HL-60 (cell line): Measurements from ENCODE around the gene MYO1D.

Source experiments
- DNase-seq, 2 experiments: peaks; one replicate each; pipeline ENCODE4 v3.0.0-alpha.2; 2010 to 2020; ENCODE audit warnings: low read depth in 1 of 2, low spot score in 1 of 2
- H3K27ac ChIP-seq: fragments of 250-450 bp; sonication (Bioruptor Pico); replicated peaks from 2 replicates; pipeline ENCODE4 v1.5.1; 2020; ENCODE audit warnings: mild to moderate bottlenecking, moderate library complexity
- H3K27me3 ChIP-seq: fragments of 250-450 bp; sonication (Bioruptor Pico); 2 replicates; pipeline ENCODE4 v1.5.1; 2021; ENCODE audit warnings: mild to moderate bottlenecking, moderate library complexity; ENCODE audit not compliant: insufficient read depth, poor library complexity, severe bottlenecking
- H3K4me3 ChIP-seq: replicated peaks from 2 replicates; pipeline ENCODE4 v1.5.1; 2011; ENCODE audit warnings: mild to moderate bottlenecking, control low read depth, low read length; ENCODE audit not compliant: insufficient read depth
- GABPA ChIP-seq: IDR thresholded peaks from 2 replicates; pipeline ENCODE4 v1.6.1; 2012; ENCODE audit warnings: low read depth
- POLR2AphosphoS5 ChIP-seq: IDR thresholded peaks from 2 replicates; pipeline ENCODE4 v1.6.1; 2012; ENCODE audit warnings: low read depth
- SPI1 ChIP-seq: IDR thresholded peaks from 2 replicates; pipeline ENCODE4 v1.6.1; 2012; ENCODE audit warnings: low read depth, mild to moderate bottlenecking, borderline replicate concordance
- TF ChIP-seq, protein P1 (sequence below): IDR thresholded peaks from 2 replicates; pipeline ENCODE4 v1.6.1; 2012; ENCODE audit warnings: low read depth; ENCODE audit not compliant: insufficient replicate concordance
- TF ChIP-seq, protein P2 (sequence below): IDR thresholded peaks from one replicate; pipeline ENCODE4 v1.5.1; 2011; ENCODE audit warnings: low read length, control low read depth, inconsistent platforms; ENCODE audit not compliant: insufficient read depth

MYO1D gene

DNA sequence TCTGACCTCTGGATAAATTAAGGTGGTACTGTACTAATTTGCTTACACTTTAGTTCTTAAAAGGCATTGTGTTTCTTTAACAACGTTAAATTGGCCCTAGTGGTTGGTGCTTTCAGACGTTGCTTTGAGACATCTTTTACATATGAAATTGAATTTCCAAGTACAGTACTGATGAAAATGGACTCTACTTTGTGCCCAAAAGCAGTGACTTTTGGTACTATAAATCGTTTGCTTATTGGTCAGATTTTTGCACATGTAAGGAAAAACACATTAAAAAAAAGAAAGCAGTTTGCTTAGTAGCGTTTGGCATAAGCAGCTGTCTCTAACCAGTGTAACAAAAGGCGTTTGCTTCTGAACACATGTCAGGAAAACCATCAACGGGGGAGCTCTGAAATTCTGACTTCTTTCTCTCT, 250.5 kb downstream of the MYO1D start:
- Histone ChIP-seq H3K27me3 (peaks cover 9% of the 10 kb centered on the region), H3K27ac (no peak overlapping the region), H3K4me3 (no peak overlapping the region)
- DNase-seq: no peak
- TF ChIP-seq, protein P1, sequence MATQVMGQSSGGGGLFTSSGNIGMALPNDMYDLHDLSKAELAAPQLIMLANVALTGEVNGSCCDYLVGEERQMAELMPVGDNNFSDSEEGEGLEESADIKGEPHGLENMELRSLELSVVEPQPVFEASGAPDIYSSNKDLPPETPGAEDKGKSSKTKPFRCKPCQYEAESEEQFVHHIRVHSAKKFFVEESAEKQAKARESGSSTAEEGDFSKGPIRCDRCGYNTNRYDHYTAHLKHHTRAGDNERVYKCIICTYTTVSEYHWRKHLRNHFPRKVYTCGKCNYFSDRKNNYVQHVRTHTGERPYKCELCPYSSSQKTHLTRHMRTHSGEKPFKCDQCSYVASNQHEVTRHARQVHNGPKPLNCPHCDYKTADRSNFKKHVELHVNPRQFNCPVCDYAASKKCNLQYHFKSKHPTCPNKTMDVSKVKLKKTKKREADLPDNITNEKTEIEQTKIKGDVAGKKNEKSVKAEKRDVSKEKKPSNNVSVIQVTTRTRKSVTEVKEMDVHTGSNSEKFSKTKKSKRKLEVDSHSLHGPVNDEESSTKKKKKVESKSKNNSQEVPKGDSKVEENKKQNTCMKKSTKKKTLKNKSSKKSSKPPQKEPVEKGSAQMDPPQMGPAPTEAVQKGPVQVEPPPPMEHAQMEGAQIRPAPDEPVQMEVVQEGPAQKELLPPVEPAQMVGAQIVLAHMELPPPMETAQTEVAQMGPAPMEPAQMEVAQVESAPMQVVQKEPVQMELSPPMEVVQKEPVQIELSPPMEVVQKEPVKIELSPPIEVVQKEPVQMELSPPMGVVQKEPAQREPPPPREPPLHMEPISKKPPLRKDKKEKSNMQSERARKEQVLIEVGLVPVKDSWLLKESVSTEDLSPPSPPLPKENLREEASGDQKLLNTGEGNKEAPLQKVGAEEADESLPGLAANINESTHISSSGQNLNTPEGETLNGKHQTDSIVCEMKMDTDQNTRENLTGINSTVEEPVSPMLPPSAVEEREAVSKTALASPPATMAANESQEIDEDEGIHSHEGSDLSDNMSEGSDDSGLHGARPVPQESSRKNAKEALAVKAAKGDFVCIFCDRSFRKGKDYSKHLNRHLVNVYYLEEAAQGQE: no peak
- TF ChIP-seq GABPA (no peak), SPI1 (no peak), POLR2AphosphoS5 (no peak)
- TF ChIP-seq, protein P2, sequence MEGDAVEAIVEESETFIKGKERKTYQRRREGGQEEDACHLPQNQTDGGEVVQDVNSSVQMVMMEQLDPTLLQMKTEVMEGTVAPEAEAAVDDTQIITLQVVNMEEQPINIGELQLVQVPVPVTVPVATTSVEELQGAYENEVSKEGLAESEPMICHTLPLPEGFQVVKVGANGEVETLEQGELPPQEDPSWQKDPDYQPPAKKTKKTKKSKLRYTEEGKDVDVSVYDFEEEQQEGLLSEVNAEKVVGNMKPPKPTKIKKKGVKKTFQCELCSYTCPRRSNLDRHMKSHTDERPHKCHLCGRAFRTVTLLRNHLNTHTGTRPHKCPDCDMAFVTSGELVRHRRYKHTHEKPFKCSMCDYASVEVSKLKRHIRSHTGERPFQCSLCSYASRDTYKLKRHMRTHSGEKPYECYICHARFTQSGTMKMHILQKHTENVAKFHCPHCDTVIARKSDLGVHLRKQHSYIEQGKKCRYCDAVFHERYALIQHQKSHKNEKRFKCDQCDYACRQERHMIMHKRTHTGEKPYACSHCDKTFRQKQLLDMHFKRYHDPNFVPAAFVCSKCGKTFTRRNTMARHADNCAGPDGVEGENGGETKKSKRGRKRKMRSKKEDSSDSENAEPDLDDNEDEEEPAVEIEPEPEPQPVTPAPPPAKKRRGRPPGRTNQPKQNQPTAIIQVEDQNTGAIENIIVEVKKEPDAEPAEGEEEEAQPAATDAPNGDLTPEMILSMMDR: no peak

DNA sequence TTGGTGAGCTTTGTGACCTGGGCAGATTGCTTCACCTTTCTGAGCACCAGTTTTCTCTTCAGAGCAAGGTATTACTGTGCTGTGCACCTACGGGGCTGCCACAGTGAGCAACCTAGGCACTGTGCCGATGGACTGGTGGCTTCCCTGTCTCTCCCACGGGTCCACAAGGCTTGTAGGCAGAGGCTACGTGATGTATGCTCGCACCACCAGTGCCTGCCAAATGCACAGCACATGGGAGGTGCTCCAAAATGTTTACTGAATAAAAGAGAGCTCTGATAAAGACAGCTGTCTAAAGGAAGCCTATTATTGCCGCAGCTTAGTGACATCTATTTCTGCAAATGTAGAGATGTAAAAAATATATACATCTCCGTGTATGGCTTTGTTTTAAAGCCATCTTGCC, 251.0 kb downstream of the MYO1D start:
- peaks cover 9% of the 10 kb centered on the region for H3K27me3 ChIP-seq
- H3K4me3 ChIP-seq: no peak overlapping the region
- TF ChIP-seq, protein P2: no peak
- TF ChIP-seq, protein P1: no peak
- TF ChIP-seq POLR2AphosphoS5 (no peak), GABPA (no peak), SPI1 (no peak)
- H3K27ac ChIP-seq: no peak overlapping the region
- no peak for DNase-seq

DNA sequence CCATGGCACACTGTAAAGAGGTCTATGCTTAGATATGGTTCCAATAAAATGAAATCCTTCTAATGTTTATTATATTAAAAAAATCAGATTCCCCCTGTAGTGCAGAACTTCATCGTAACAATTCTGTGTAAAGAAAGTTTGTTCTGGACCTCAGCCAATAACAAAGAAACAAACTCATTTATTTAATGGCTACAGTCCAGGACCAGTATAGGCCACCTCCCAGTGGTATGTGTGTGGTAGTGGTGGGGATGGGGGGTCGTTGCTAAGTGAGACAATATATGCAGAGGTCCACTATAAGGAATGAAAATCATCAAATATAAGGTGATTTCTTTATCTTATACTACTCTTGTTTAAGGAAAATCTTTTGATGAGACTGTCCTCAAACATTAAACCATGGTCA, 253.7 kb downstream of the MYO1D start:
- Histone ChIP-seq H3K4me3 (no peak overlapping the region), H3K27me3 (peaks cover 12% of the 10 kb centered on the region), H3K27ac (no peak overlapping the region)
- no peak for TF ChIP-seq POLR2AphosphoS5
- TF ChIP-seq, protein P2: no peak
- TF ChIP-seq, protein P1: no peak
- no peak for TF ChIP-seq SPI1
- no peak for TF ChIP-seq GABPA
- no peak for DNase-seq
